GM18868 (cell line): ENCODE measurements around the gene KIF5C.

Source experiments
- ATAC-seq: cut with Tn5 transposase; IDR thresholded peaks from one replicate; pipeline ENCODE4 v1.9.1; 2021; ENCODE audit warnings: mild to moderate bottlenecking, moderate library complexity; ENCODE audit not compliant: unreplicated experiment

The KIF5C gene

GRCh38 chr2:149009576-149010461, 134.8 kb downstream of the KIF5C start:
- no peak for ATAC-seq

GRCh38 chr2:149012545-149012944, 137.5 kb downstream of the KIF5C start:
- no peak for ATAC-seq

- no peak for ATAC-seq
Measured at GRCh38 chr2:149015501-149015900, 140.5 kb downstream of the KIF5C start.

- no peak for ATAC-seq
Measured at GRCh38 chr2:149015926-149016563, 141.0 kb downstream of the KIF5C start.

GRCh38 chr2:149017116-149017985, 142.3 kb downstream of the KIF5C start:
- ATAC-seq: peak; percentile 9

GRCh38 chr2:149018981-149019380, 144.0 kb downstream of the KIF5C start:
- ATAC-seq: no peak

GRCh38 chr2:149019768-149020167, 144.7 kb downstream of the KIF5C start:
- ATAC-seq: no peak

GRCh38 chr2:149020432-149020851, 145.4 kb downstream of the KIF5C start:
- ATAC-seq: peak; percentile 57

- ATAC-seq: peak; percentile 37
Measured at GRCh38 chr2:149021271-149021719, 146.3 kb downstream of the KIF5C start.

- peak; percentile 31 for ATAC-seq
Measured at GRCh38 chr2:149021761-149022160, 146.7 kb downstream of the KIF5C start.

GRCh38 chr2:149023091-149023490, 148.1 kb downstream of the KIF5C start:
- no peak for ATAC-seq

- ATAC-seq: peak; percentile 39
Measured at GRCh38 chr2:149027590-149028250, 152.7 kb downstream of the KIF5C start.

GRCh38 chr2:149028377-149028776, 153.3 kb downstream of the KIF5C start:
- no peak for ATAC-seq

- no peak for ATAC-seq
Measured at GRCh38 chr2:149028891-149029290, 153.9 kb downstream of the KIF5C start.

- no peak for ATAC-seq
Measured at GRCh38 chr2:149029307-149029965, 154.4 kb downstream of the KIF5C start.

GRCh38 chr2:149031396-149031795, 156.4 kb downstream of the KIF5C start:
- ATAC-seq: no peak

- ATAC-seq: no peak
Measured at GRCh38 chr2:149033716-149034115, 158.7 kb downstream of the KIF5C start.

- ATAC-seq: no peak
Measured at GRCh38 chr2:149034406-149034805, 159.4 kb downstream of the KIF5C start.

- ATAC-seq: peak; percentile 42
Measured at GRCh38 chr2:149036507-149037293, 161.7 kb downstream of the KIF5C start.
